NCI-H748 (cell line): ENCODE measurements around the gene LSP1.

Experiments
- DNase-seq: peaks from one replicate; lab custom pipeline; 2025; ENCODE audit not compliant: unreplicated experiment; lab: John Stamatoyannopoulos, UW

The LSP1 gene

GRCh38 chr11:1926156-1927025 lies 73.5 kb downstream of the LSP1 start:
- DNase-seq: no peak

GRCh38 chr11:1927026-1927847 lies 74.4 kb downstream of the LSP1 start:
- no peak for DNase-seq

GRCh38 chr11:1927848-1928469 lies 75.1 kb downstream of the LSP1 start:
- no peak for DNase-seq

- DNase-seq: no peak
These were observed 75.6 kb downstream of the LSP1 start for GRCh38 chr11:1928470-1928890.

GRCh38 chr11:1928891-1929541 lies 76.1 kb downstream of the LSP1 start:
- no peak for DNase-seq

GRCh38 chr11:1929621-1930461 lies 77.0 kb downstream of the LSP1 start:
- DNase-seq: no peak

GRCh38 chr11:1930462-1930830 lies 77.6 kb downstream of the LSP1 start:
- no peak for DNase-seq

GRCh38 chr11:1931341-1932104 lies 78.6 kb downstream of the LSP1 start:
- no peak for DNase-seq

- no peak for DNase-seq
These were observed 79.2 kb downstream of the LSP1 start for GRCh38 chr11:1932105-1932480.

GRCh38 chr11:1932681-1933080 lies 79.8 kb downstream of the LSP1 start:
- DNase-seq: no peak

- no peak for DNase-seq
These were observed 80.8 kb downstream of the LSP1 start for GRCh38 chr11:1933416-1934334.

GRCh38 chr11:1934335-1935155 lies 81.7 kb downstream of the LSP1 start:
- DNase-seq: no peak

- DNase-seq: no peak
These were observed 82.5 kb downstream of the LSP1 start for GRCh38 chr11:1935156-1936071.

GRCh38 chr11:1936072-1936780 lies 83.3 kb downstream of the LSP1 start:
- no peak for DNase-seq

GRCh38 chr11:1936781-1937615 lies 84.1 kb downstream of the LSP1 start:
- DNase-seq: no peak
